ENCODE data around the gene KLHL41. TPM values are rescaled to one million over a fixed set of nuclear protein-coding genes. Genes with fewer than 3 reads are reported as not detected.

The KLHL41 gene
- total RNA-seq (2013; cell fraction: nucleolus; rRNA removed), result 0.24 and 0.25 TPM in 2 replicates
- not detected in 2 replicates for total RNA-seq (2014; rRNA removed)
- 0.05 and 0.13 TPM in 2 replicates for total RNA-seq (2014; rRNA removed; fragmentation: Illumina TruSeq; extraction: Trizol)
- 0.10 and 0.77 TPM in 2 replicates for total RNA-seq (2021)
- not detected for polyA plus RNA-seq (2011; ENCODE audit: low read depth)
- polyA plus RNA-seq (2011; rRNA removed), result 0.04 and 0.10 TPM in 2 replicates
- polyA plus RNA-seq (2011; cell fraction: cytosol; rRNA removed), result 0.03 TPM in 1 of 2 replicates, not detected in the other
- 0.04 and 0.07 TPM in 2 replicates for polyA plus RNA-seq (2011; cell fraction: nucleus; rRNA removed)
- 0.11 and 0.24 TPM in 2 replicates for polyA plus RNA-seq (2012)
- polyA plus RNA-seq (2014; fragmentation: Illumina TruSeq; extraction: Trizol), result 0.03 and 0.33 TPM in 2 replicates
- under 1 TPM in 1 of 2 experiments, not detected in 1; 0.04 TPM for polyA plus RNA-seq (2014; fragmentation: Nextera tagmentation; extraction: Ambion mirVana)
- polyA plus RNA-seq (2014; rRNA removed), result 0.09 TPM in 1 of 2 replicates, not detected in the other
- under 1 TPM; 0.15 to 0.38 TPM for polyA plus RNA-seq (2016; fragmentation: Nextera tagmentation; extraction: Ambion mirVana)
- polyA minus RNA-seq (2011; rRNA and poly(A)+ RNA removed), result 0.26 and 0.59 TPM in 2 replicates
- polyA minus RNA-seq (2011; cell fraction: cytosol; rRNA and poly(A)+ RNA removed), result not detected in 2 replicates
- polyA minus RNA-seq (2011; cell fraction: nucleus; rRNA and poly(A)+ RNA removed), result not detected in 2 replicates
- Bru-seq, nascent RNA, result percentile 30 among the genes with signal in this experiment
- BruChase-seq, experiment 1, labeled RNA remaining after a 6-hour chase, result percentile 27 among the genes with signal in this experiment
- BruChase-seq, experiment 2, labeled RNA remaining after a 2-hour chase, result percentile 34 among the genes with signal in this experiment
- long read RNA-seq, experiment 1, result 0 reads
- long read RNA-seq, experiment 2, result 0 reads

- in situ Hi-C loops (cut with MboI), result no loop called here
- H3K4me2 ChIP-seq (ENCODE audit: control insufficient read depth, insufficient read depth), result no peak within 1 kb of the TSS
These were observed at the start of gene KLHL41 for GRCh38 chr2:169509298-169509885. Gene KLHL41, plus strand, starts transcription at chr2:169509702. Its CDS starts 77 bp downstream, at chr2:169509779.

More at GRCh38 chr2:169509298-169509885, at the start of gene KLHL41:
- ATAC-seq, result no peak
- FAIRE-seq, result no peak
- ChIA-PET SMC1A (ENCODE audit: uncharacterized antibody, unreplicated experiment) (no interaction called here), CTCF (interaction anchor here (0.6 to 1.1 kb wide), 3 partner anchors 19 to 314 kb away, joined by 3 read pairs; no protein-coding TSS in a partner anchor), RAD21 (ENCODE audit: unreplicated experiment) (no interaction called here), POLR2A (no interaction called here)
- DNase-seq (ENCODE audit: low read depth, low spot score), result no peak
- H3K36me3 ChIP-seq (ENCODE audit: control insufficient read depth in 2 of 2, insufficient read depth in 2 of 2, low read length in 1 of 2), result no peaks in the 10 kb centered on the region
- intact Hi-C loops (cut with micrococcal nuclease; ENCODE audit: unreplicated experiment), result no loop called here
- no peak within 1 kb of the TSS for H2AFZ ChIP-seq (ENCODE audit: control insufficient read depth, low read depth, low read length)
- H3K79me2 ChIP-seq (ENCODE audit: control insufficient read depth, insufficient read depth, low read length), result no peaks in the 10 kb centered on the region
- no peaks in the 10 kb centered on the region; a peak in 1 of 4 replicates for H3K27me3 ChIP-seq (replicated peaks in 1 of 2; ENCODE audit: control insufficient read depth in 2 of 2, insufficient read depth in 2 of 2, low read length in 1 of 2)
- H4K20me1 ChIP-seq (ENCODE audit: control insufficient read depth, insufficient read depth), result no peaks in the 10 kb centered on the region
- no peaks in the 10 kb centered on the region for H3K9me3 ChIP-seq (replicated peaks; ENCODE audit: control insufficient read depth, insufficient read depth, low read length)
- no peaks in the 10 kb centered on the region for H3K4me1 ChIP-seq (ENCODE audit: control insufficient read depth, insufficient read depth, low read length)
- BruUV-seq (replicated peaks), result no TSS peak
- H3K27ac ChIP-seq (ENCODE audit: control insufficient read depth, insufficient read depth), result no peak within 1 kb of the TSS
- H3K9ac ChIP-seq (ENCODE audit: control insufficient read depth, insufficient read depth, low read length), result no peak within 1 kb of the TSS
- H3K4me3 ChIP-seq, result no peak within 1 kb of the TSS
- 67% methylated on average over 4 of the region's 4 CpGs for WGBS (ENCODE audit: insufficient coverage, insufficient replicate concordance, low lambda C conversion rate, missing lambda C conversion rate)
- no peak for TF ChIP-seq STAT3 (IDR thresholded peaks at IDR 0.05; ENCODE audit: low read depth, low read length)
- TF ChIP-seq MEF2B (IDR thresholded peaks at IDR 0.05; ENCODE audit: partially characterized antibody, poor library complexity, severe bottlenecking), result no peak
- no peak for TF ChIP-seq EGR1 (IDR thresholded peaks at IDR 0.05; ENCODE audit: borderline replicate concordance in 1 of 2, low read depth in 2 of 2, low read length in 2 of 2)
- no peak for TF ChIP-seq KAT2A (conservative IDR thresholded peaks at IDR 0.05; ENCODE audit: control insufficient read depth, low read depth, low read length)
- TF ChIP-seq ZNF217 (IDR thresholded peaks at IDR 0.05), result no peak
- no peak for TF ChIP-seq CHD4 (IDR thresholded peaks at IDR 0.05)
- no peak for TF ChIP-seq SREBF2 (IDR thresholded peaks at IDR 0.05; ENCODE audit: low read length)
- TF ChIP-seq EZH2 (IDR thresholded peaks at IDR 0.05; ENCODE audit: borderline replicate concordance, control insufficient read depth, low read depth, low read length), result no peak
- TF ChIP-seq HDAC6 (IDR thresholded peaks at IDR 0.05; ENCODE audit: unreplicated experiment), result no peak
- TF ChIP-seq SIX5 (IDR thresholded peaks at IDR 0.05; ENCODE audit: low read depth, low read length, severe bottlenecking), result no peak
- TF ChIP-seq CEBPB (IDR thresholded peaks at IDR 0.05; ENCODE audit: borderline replicate concordance in 1 of 2, low read depth in 2 of 2, low read length in 2 of 2), result no peak
- no peak for TF ChIP-seq MYC (IDR thresholded peaks at IDR 0.05; ENCODE audit: insufficient read depth, insufficient read length, insufficient replicate concordance, low read length, severe bottlenecking)
- no peak for TF ChIP-seq SRF (IDR thresholded peaks at IDR 0.05; ENCODE audit: low read depth in 2 of 2, low read length in 2 of 2)
- no peak for TF ChIP-seq CBFB (IDR thresholded peaks at IDR 0.05; ENCODE audit: low read depth)
- TF ChIP-seq USF2 (IDR thresholded peaks at IDR 0.05; ENCODE audit: borderline replicate concordance, low read depth, low read length), result no peak
- no peak for TF ChIP-seq SUPT20H (IDR thresholded peaks at IDR 0.05; ENCODE audit: borderline replicate concordance, control insufficient read depth, low read depth, low read length)
- no peak for TF ChIP-seq YY1 (IDR thresholded peaks at IDR 0.05; ENCODE audit: low read depth, low read length)
- TF ChIP-seq HSF1 (IDR thresholded peaks at IDR 0.05; ENCODE audit: low read depth, low read length), result no peak
- no peak for TF ChIP-seq ZNF274 (IDR thresholded peaks at IDR 0.05; ENCODE audit: insufficient read depth, insufficient read length)

All from GM12878 (cell line).